ENCODE measurements around the gene ARMC5.

GRCh38 chr16:31417916-31418315 lies 41.4 kb upstream of the ARMC5 start:
- no peak for TF ChIP-seq CTCF (conservative IDR thresholded peaks at IDR 0.05 in 1 of 2, IDR thresholded peaks at IDR 0.05 in 1 of 2; ENCODE audit: extremely low read depth in 1 of 2, insufficient read depth in 1 of 2, low read depth in 1 of 2, low read length in 2 of 2)
- no peak for TF ChIP-seq EZH2 (IDR thresholded peaks at IDR 0.05; ENCODE audit: borderline replicate concordance, low read length)

Measured in mammary epithelial cell (primary cell).